Mesenchymal stem cell (in vitro differentiated cells and primary cell): ENCODE results near the gene CIB1.

ENCODE experiments used
- DNase-seq: peaks from one replicate; pipeline ENCODE4 v3.0.0-alpha.2; 2013
- H2AFZ ChIP-seq: one replicate; pipeline ENCODE4 v1.6.1; 2013; ENCODE audit warnings: low read depth, mild to moderate bottlenecking, control low read depth, inconsistent platforms, low read length, moderate library complexity
- H2AK5ac ChIP-seq: 2 replicates; pipeline ENCODE4 v1.6.1; 2013; ENCODE audit warnings: low read length, moderate library complexity, mild to moderate bottlenecking, inconsistent platforms; ENCODE audit not compliant: severe bottlenecking
- H2BK120ac ChIP-seq: one replicate; pipeline ENCODE4 v1.6.1; 2013; ENCODE audit warnings: low read depth, mild to moderate bottlenecking, inconsistent platforms, low read length, moderate library complexity
- H2BK12ac ChIP-seq, 2 experiments: one replicate each; pipeline ENCODE4 v1.6.1; 2013; ENCODE audit warnings: inconsistent platforms in 2 of 2, low read length in 2 of 2, mild to moderate bottlenecking in 2 of 2, moderate library complexity in 2 of 2, control low read depth in 1 of 2
- H2BK15ac ChIP-seq: one replicate; pipeline ENCODE4 v1.6.1; 2013; ENCODE audit warnings: mild to moderate bottlenecking, low read depth, inconsistent platforms; ENCODE audit not compliant: poor library complexity, severe bottlenecking
- H2BK5ac ChIP-seq: 2 replicates; pipeline ENCODE4 v1.6.1; 2013; ENCODE audit warnings: low read depth, mild to moderate bottlenecking, low read length, control low read depth, inconsistent platforms; ENCODE audit not compliant: poor library complexity, severe bottlenecking
- H3K14ac ChIP-seq, 2 experiments: one replicate each; pipeline ENCODE4 v1.6.1; 2013; ENCODE audit warnings: inconsistent platforms in 2 of 2, low read length in 2 of 2, control low read depth in 1 of 2, mild to moderate bottlenecking in 1 of 2, moderate library complexity in 1 of 2
- H3K18ac ChIP-seq, 2 experiments: one replicate each; pipeline ENCODE4 v1.6.1; 2013; ENCODE audit warnings: inconsistent platforms in 2 of 2, low read length in 2 of 2, control low read depth in 1 of 2, low read depth in 1 of 2, mild to moderate bottlenecking in 1 of 2
- H3K23ac ChIP-seq, 2 experiments: one replicate each; pipeline ENCODE4 v1.6.1; 2013; ENCODE audit warnings: inconsistent platforms in 2 of 2, low read length in 2 of 2, mild to moderate bottlenecking in 2 of 2, moderate library complexity in 2 of 2, control low read depth in 1 of 2
- H3K27ac ChIP-seq: 2 replicates; pipeline ENCODE4 v1.5.1; 2013; ENCODE audit warnings: mild to moderate bottlenecking, moderate library complexity, low read length, control low read depth, inconsistent platforms; ENCODE audit not compliant: poor library complexity, severe bottlenecking
- H3K27me3 ChIP-seq, 2 experiments: 2 replicates each; pipeline versions ENCODE4 v1.6.1 to v1.7.0; 2013; ENCODE audit warnings: low read length in 2 of 2, mild to moderate bottlenecking in 2 of 2, moderate library complexity in 2 of 2, control low read depth in 1 of 2, inconsistent platforms in 1 of 2; ENCODE audit not compliant: control insufficient read depth in 1 of 2, insufficient read depth in 1 of 2
- H3K36me3 ChIP-seq, 2 experiments: 2 replicates each; pipeline versions ENCODE4 v1.6.1 to v1.7.0; 2013; ENCODE audit warnings: low read length in 2 of 2, control low read depth in 1 of 2, inconsistent platforms in 1 of 2, low read depth in 1 of 2, mild to moderate bottlenecking in 1 of 2; ENCODE audit not compliant: insufficient read depth in 2 of 2, control insufficient read depth in 1 of 2
- H3K4ac ChIP-seq, 2 experiments: one replicate each; pipeline ENCODE4 v1.6.1; 2013; ENCODE audit warnings: inconsistent platforms in 2 of 2, low read length in 2 of 2, mild to moderate bottlenecking in 2 of 2, moderate library complexity in 2 of 2, control low read depth in 1 of 2, low read depth in 1 of 2
- H3K4me1 ChIP-seq: 2 replicates; pipeline ENCODE4 v1.6.1; 2013; ENCODE audit warnings: low read depth, low read length, control low read depth; ENCODE audit not compliant: control insufficient read depth, insufficient read depth
- H3K4me2 ChIP-seq: 2 replicates; pipeline ENCODE4 v1.6.1; 2013; ENCODE audit warnings: low read length, mild to moderate bottlenecking, inconsistent platforms; ENCODE audit not compliant: poor library complexity, severe bottlenecking
- H3K4me3 ChIP-seq, 2 experiments: 2 replicates each; pipeline versions ENCODE4 v1.5.1 to v1.7.0; 2013; ENCODE audit warnings: low read length in 2 of 2, mild to moderate bottlenecking in 2 of 2, control low read depth in 1 of 2, low read depth in 1 of 2; ENCODE audit not compliant: insufficient read depth in 1 of 2
- H3K79me1 ChIP-seq: replicated peaks from 2 replicates; pipeline ENCODE4 v1.6.1; 2013; ENCODE audit warnings: mild to moderate bottlenecking, control low read depth, low read length, inconsistent platforms; ENCODE audit not compliant: poor library complexity, severe bottlenecking
- H3K9ac ChIP-seq: 2 replicates; pipeline ENCODE4 v1.7.0; 2013; ENCODE audit warnings: mild to moderate bottlenecking, low read length, moderate library complexity
- H3K9me3 ChIP-seq: 2 replicates; pipeline ENCODE4 v1.7.0; 2013; ENCODE audit warnings: mild to moderate bottlenecking, low read length; ENCODE audit not compliant: control insufficient read depth
- H4K8ac ChIP-seq: one replicate; pipeline ENCODE4 v1.6.1; 2013; ENCODE audit warnings: inconsistent platforms, mild to moderate bottlenecking, low read length, moderate library complexity
- H4K91ac ChIP-seq: one replicate; pipeline ENCODE4 v1.6.1; 2013; ENCODE audit warnings: mild to moderate bottlenecking, low read length, inconsistent platforms
- WGBS: methylation state at CpG from one replicate; pipeline ENCODE4 v1.1.7; 2013; ENCODE audit warnings: mixed read lengths; 5-methylcytosine and 5-hydroxymethylcytosine counted together

Gene CIB1

GRCh38 chr15:90266061-90266431, 32.3 kb upstream of the CIB1 start:
- Histone ChIP-seq H3K79me1 (peaks cover 7% of the 10 kb centered on the region), H3K4ac (peak overlapping the region; percentile 45 to 85), H3K27ac (peak overlapping the region; percentile 98), H2BK120ac (peak overlapping the region; percentile 1), H2AFZ (no peak overlapping the region), H3K18ac (peak overlapping the region; percentile 85 to 87), H2BK5ac (no peak overlapping the region), H2BK15ac (no peak overlapping the region), H2BK12ac (peak overlapping the region in 1 of 2 experiments; percentile 23), H3K4me2 (peak overlapping the region; percentile 63), H3K9ac (peak overlapping the region; percentile 99), H3K9me3 (no peaks in the 10 kb centered on the region), H3K23ac (peak overlapping the region in 1 of 2 experiments; percentile 76), H3K27me3 (no peaks in the 10 kb centered on the region), H3K4me1 (peaks cover 7% of the 10 kb centered on the region), H3K36me3 (peaks cover 10 to 28% of the 10 kb centered on the region in 2 experiments), H4K8ac (peak overlapping the region; percentile 85), H3K4me3 (peak overlapping the region; percentile 80 to 99), H4K91ac (no peak overlapping the region), H3K14ac (peak overlapping the region in 1 of 2 experiments; percentile 68), H2AK5ac (no peak overlapping the region)
- under 1% methylated on average over 16 of the region's 16 CpGs for WGBS
- DNase-seq, result no peak

GRCh38 chr15:90265271-90266060, 31.7 kb upstream of the CIB1 start, which contains the start of gene NGRN:
Gene NGRN, plus strand, starts transcription at chr15:90265672. Its CDS starts 41 bp downstream, at chr15:90265713.
- H3K27ac ChIP-seq, result peak within 1 kb of the TSS; percentile 98
- peak within 1 kb of the TSS; percentile 55 for H2AFZ ChIP-seq
- H2BK15ac ChIP-seq, result peak within 1 kb of the TSS; percentile 38
- H3K27me3 ChIP-seq, result no peaks in the 10 kb centered on the region
- H3K4me1 ChIP-seq, result peaks cover 7% of the 10 kb centered on the region
- H2BK120ac ChIP-seq, result peak within 1 kb of the TSS; percentile 35
- peak within 1 kb of the TSS; percentile 75 for H3K4me2 ChIP-seq
- under 1% methylated on average over 57 of the region's 59 CpGs for WGBS
- H3K36me3 ChIP-seq, result peaks cover 4 to 23% of the 10 kb centered on the region in 2 experiments
- H3K9me3 ChIP-seq, result no peaks in the 10 kb centered on the region
- H3K4me3 ChIP-seq, result peak within 1 kb of the TSS; percentile 80 to 99
- no peak within 1 kb of the TSS for H2AK5ac ChIP-seq
- H3K18ac ChIP-seq, result peak within 1 kb of the TSS; percentile 90 to 93
- H3K4ac ChIP-seq, result peak within 1 kb of the TSS; percentile 85 to 95
- H3K14ac ChIP-seq, result peak within 1 kb of the TSS in 1 of 2 experiments; percentile 68
- peak within 1 kb of the TSS in 1 of 2 experiments; percentile 81 for H3K23ac ChIP-seq
- peak within 1 kb of the TSS; percentile 98 for H4K8ac ChIP-seq
- peak within 1 kb of the TSS; percentile 99 for H3K9ac ChIP-seq
- H2BK12ac ChIP-seq, result peak within 1 kb of the TSS in 1 of 2 experiments; percentile 47
- peak; percentile 95 for DNase-seq
- H3K79me1 ChIP-seq, result peaks cover 7% of the 10 kb centered on the region
- peak within 1 kb of the TSS; percentile 76 for H2BK5ac ChIP-seq
- peak within 1 kb of the TSS; percentile 90 for H4K91ac ChIP-seq

- H3K14ac ChIP-seq, result no peak overlapping the region
- DNase-seq, result no peak
- peak overlapping the region; percentile 75 for H3K4me2 ChIP-seq
- H3K36me3 ChIP-seq, result peaks cover 4 to 15% of the 10 kb centered on the region in 2 experiments
- H2AFZ ChIP-seq, result no peak overlapping the region
- WGBS, result 77% methylated on average over 4 of the region's 4 CpGs
- H2AK5ac ChIP-seq, result no peak overlapping the region
- H3K4ac ChIP-seq, result peak overlapping the region in 1 of 2 experiments; percentile 69
- peaks cover 7% of the 10 kb centered on the region for H3K4me1 ChIP-seq
- H3K27me3 ChIP-seq, result no peaks in the 10 kb centered on the region
- H3K9ac ChIP-seq, result peak overlapping the region; percentile 99
- H3K9me3 ChIP-seq, result no peaks in the 10 kb centered on the region
- H2BK5ac ChIP-seq, result no peak overlapping the region
- H2BK120ac ChIP-seq, result peak overlapping the region; percentile 35
- H4K8ac ChIP-seq, result peak overlapping the region; percentile 78
- H2BK12ac ChIP-seq, result peak overlapping the region in 1 of 2 experiments; percentile 47
- H3K23ac ChIP-seq, result peak overlapping the region in 1 of 2 experiments; percentile 27
- H3K27ac ChIP-seq, result peak overlapping the region; percentile 98
- no peak overlapping the region for H4K91ac ChIP-seq
- H2BK15ac ChIP-seq, result no peak overlapping the region
- H3K4me3 ChIP-seq, result peak overlapping the region in 1 of 2 experiments; percentile 99
- peak overlapping the region in 1 of 2 experiments; percentile 74 for H3K18ac ChIP-seq
- peaks cover 7% of the 10 kb centered on the region for H3K79me1 ChIP-seq
Measured at GRCh38 chr15:90264671-90265070, 30.9 kb upstream of the CIB1 start.

- no peak overlapping the region for H2BK5ac ChIP-seq
- H3K79me1 ChIP-seq, result peaks cover 7% of the 10 kb centered on the region
- no peaks in the 10 kb centered on the region for H3K27me3 ChIP-seq
Measured at GRCh38 chr15:90262426-90262825, 28.7 kb upstream of the CIB1 start.

More at GRCh38 chr15:90262426-90262825, 28.7 kb upstream of the CIB1 start:
- Histone ChIP-seq H3K36me3 (peaks cover 0 to under 1% of the 10 kb centered on the region in 2 experiments), H2BK12ac (no peak overlapping the region), H3K4me1 (peaks cover 4% of the 10 kb centered on the region), H2AFZ (no peak overlapping the region), H3K4me2 (no peak overlapping the region), H2BK120ac (no peak overlapping the region), H2AK5ac (no peak overlapping the region), H3K9ac (peak overlapping the region; percentile 32), H3K4ac (no peak overlapping the region), H3K9me3 (no peaks in the 10 kb centered on the region), H3K14ac (no peak overlapping the region), H3K23ac (no peak overlapping the region), H4K91ac (no peak overlapping the region), H3K18ac (no peak overlapping the region), H4K8ac (peak overlapping the region; percentile 7), H3K4me3 (peak overlapping the region in 1 of 2 experiments; percentile 23), H2BK15ac (no peak overlapping the region), H3K27ac (no peak overlapping the region)
- 91% methylated on average over 5 of the region's 5 CpGs for WGBS
- no peak for DNase-seq
